Loucy (cell line): Measurements from ENCODE around the gene HDHD5.
A peak's percentile ranks its signal among the peaks of the same experiment; 100 is the strongest.

Experiments used
- H2AFZ ChIP-seq: fragments of 200-600 bp; sonication (generic); 2 replicates; pipeline ENCODE4 v1.6.0; 2016; ENCODE audit warnings: antibody characterized with exemption, mild to moderate bottlenecking, low read length, moderate library complexity
- H3F3A ChIP-seq: fragments of 200-600 bp; 2 replicates; pipeline ENCODE4 v1.6.0; 2016; ENCODE audit warnings: antibody characterized with exemption, low read depth, mild to moderate bottlenecking
- H3K27me3 ChIP-seq: fragments of 200-600 bp; sonication (generic); 2 replicates; pipeline ENCODE4 v1.6.1; 2014; ENCODE audit warnings: low read length, mild to moderate bottlenecking; ENCODE audit not compliant: insufficient read depth, poor library complexity, severe bottlenecking
- H3K36me3 ChIP-seq: fragments of 200-600 bp; sonication (generic); 2 replicates; pipeline ENCODE4 v1.6.1; 2016; ENCODE audit warnings: low read length; ENCODE audit not compliant: insufficient read depth
- H3K4me1 ChIP-seq: fragments of 200-600 bp; sonication (generic); 2 replicates; pipeline ENCODE4 v1.5.1; 2014; ENCODE audit warnings: low read length, mild to moderate bottlenecking; ENCODE audit not compliant: insufficient read depth, poor library complexity, severe bottlenecking
- H3K4me2 ChIP-seq: fragments of 200-600 bp; sonication (generic); 2 replicates; pipeline ENCODE4 v1.6.0; 2014; ENCODE audit warnings: antibody characterized with exemption, low read length, low read depth, mild to moderate bottlenecking; ENCODE audit not compliant: poor library complexity, severe bottlenecking
- H3K4me3 ChIP-seq: fragments of 200-600 bp; sonication (generic); 2 replicates; pipeline ENCODE4 v1.5.1; 2014; ENCODE audit warnings: low read length, mild to moderate bottlenecking, mixed read lengths; ENCODE audit not compliant: poor library complexity, severe bottlenecking
- H3K79me2 ChIP-seq: fragments of 200-600 bp; sonication (generic); 2 replicates; pipeline ENCODE4 v1.6.1; 2014; ENCODE audit warnings: low read length; ENCODE audit not compliant: insufficient read depth
- H3K9ac ChIP-seq: fragments of 200-600 bp; sonication (generic); 2 replicates; pipeline ENCODE4 v1.6.0; 2014; ENCODE audit warnings: mild to moderate bottlenecking, low read depth, low read length, moderate library complexity; ENCODE audit not compliant: poor library complexity, severe bottlenecking
- H3K9me2 ChIP-seq: fragments of 200-600 bp; sonication (generic); replicated peaks from 2 replicates; pipeline ENCODE4 v1.6.1; 2016; ENCODE audit warnings: low read depth, low read length, mixed read lengths
- H3K9me3 ChIP-seq: fragments of 200-600 bp; sonication (generic); 2 replicates; pipeline ENCODE4 v1.6.1; 2014; ENCODE audit warnings: mild to moderate bottlenecking, antibody characterized with exemption, low read length, low read depth; ENCODE audit not compliant: insufficient read depth
- H4K20me1 ChIP-seq: fragments of 200-600 bp; sonication (generic); 2 replicates; pipeline ENCODE4 v1.6.0; 2014; ENCODE audit warnings: antibody characterized with exemption, low read length, mild to moderate bottlenecking; ENCODE audit not compliant: insufficient read depth, poor library complexity, severe bottlenecking
- CTCF ChIP-seq: fragments of 200-600 bp; sonication (generic); conservative IDR thresholded peaks from 2 replicates; pipeline ENCODE4 v1.5.1; 2014; ENCODE audit warnings: mild to moderate bottlenecking, antibody characterized with exemption, low read length
- EZH2phosphoT487 ChIP-seq: fragments of 200-600 bp; IDR thresholded peaks from 2 replicates; pipeline ENCODE4 v1.6.1; 2018; ENCODE audit warnings: antibody characterized with exemption, mild to moderate bottlenecking, moderate library complexity, borderline replicate concordance

The HDHD5 gene

GRCh38 chr22:17097701-17098100 is 61.4 kb downstream of the HDHD5 start:
- Histone ChIP-seq H2AFZ (no peak overlapping the region), H3K9me2 (no peaks in the 10 kb centered on the region), H3K9ac (peak overlapping the region; percentile 49), H4K20me1 (peaks cover 14% of the 10 kb centered on the region), H3K4me2 (peak overlapping the region; percentile 60), H3K4me3 (no peak overlapping the region), H3K9me3 (no peaks in the 10 kb centered on the region), H3F3A (peaks cover 8% of the 10 kb centered on the region; the same call in 1 of the 2 replicates), H3K27me3 (no peaks in the 10 kb centered on the region), H3K79me2 (peaks cover 42% of the 10 kb centered on the region), H3K36me3 (peaks cover 49% of the 10 kb centered on the region; the same call in 1 of the 2 replicates), H3K4me1 (peaks cover 36% of the 10 kb centered on the region)
- TF ChIP-seq EZH2phosphoT487 (no peak), CTCF (no peak)

- peaks cover 42% of the 10 kb centered on the region for H3K4me1 ChIP-seq
- peaks cover 16% of the 10 kb centered on the region for H4K20me1 ChIP-seq
- H3K79me2 ChIP-seq, result peaks cover 49% of the 10 kb centered on the region
- no peak overlapping the region for H3K4me3 ChIP-seq
- peak overlapping the region; percentile 60 for H3K4me2 ChIP-seq
- peaks cover 43% of the 10 kb centered on the region; the same call in 1 of the 2 replicates for H3K36me3 ChIP-seq
- H3F3A ChIP-seq, result peaks cover 8% of the 10 kb centered on the region; the same call in 1 of the 2 replicates
- no peak overlapping the region for H2AFZ ChIP-seq
- no peak for TF ChIP-seq EZH2phosphoT487
- no peak for TF ChIP-seq CTCF
- no peaks in the 10 kb centered on the region for H3K9me2 ChIP-seq
- H3K9ac ChIP-seq, result no peak overlapping the region
- H3K27me3 ChIP-seq, result no peaks in the 10 kb centered on the region
- H3K9me3 ChIP-seq, result no peaks in the 10 kb centered on the region
Observed at GRCh38 chr22:17097062-17097461, 62.0 kb downstream of the HDHD5 start.

- no peak overlapping the region for H3K4me2 ChIP-seq
- peaks cover 8% of the 10 kb centered on the region; the same call in 1 of the 2 replicates for H3F3A ChIP-seq
- H3K9me3 ChIP-seq, result no peaks in the 10 kb centered on the region
- peaks cover 59% of the 10 kb centered on the region for H3K79me2 ChIP-seq
- no peak overlapping the region for H3K9ac ChIP-seq
- H3K4me1 ChIP-seq, result peaks cover 47% of the 10 kb centered on the region
- H3K36me3 ChIP-seq, result peaks cover 33% of the 10 kb centered on the region; the same call in 1 of the 2 replicates
- H3K4me3 ChIP-seq, result no peak overlapping the region
- peaks cover 22% of the 10 kb centered on the region for H4K20me1 ChIP-seq
- no peaks in the 10 kb centered on the region for H3K9me2 ChIP-seq
- H2AFZ ChIP-seq, result no peak overlapping the region
- TF ChIP-seq CTCF (no peak), EZH2phosphoT487 (no peak)
- no peaks in the 10 kb centered on the region for H3K27me3 ChIP-seq
Observed at GRCh38 chr22:17096071-17096470, 63.0 kb downstream of the HDHD5 start.
